A673 (cell line): ENCODE data around the gene AHCYL2. TPM values are rescaled to one million over a fixed set of nuclear protein-coding genes. Genes with fewer than 3 reads are reported as not detected.
"Not testable (repeated sequence)": the region's sequence is repeated elsewhere in the genome, so short reads cannot be mapped to it uniquely, and the experiment has no call there.

Source experiments
- BruUV-seq: library from RNA; stranded (reverse); fragments of 400-500 nt; replicated peaks from 2 replicates; lab custom pipeline; 2021; lab: Mats Ljungman, UMichigan
- CTCF ChIA-PET: fragments of 300-600 bp; sonication (Branson Sonifier 250); formaldehyde crosslinking; loops from one replicate; lab custom pipeline; 2022; ENCODE audit warnings: antibody characterized with exemption; lab: Charles Lee
- POLR2A ChIA-PET: fragments of 300-600 bp; sonication (Branson Sonifier 250); formaldehyde crosslinking; loops from one replicate; lab custom pipeline; 2022; ENCODE audit warnings: antibody characterized with exemption; ENCODE audit not compliant: low non-redundant PET; lab: Charles Lee
- DNase-seq: peaks from one replicate; pipeline ENCODE4 v3.0.0-alpha.2; 2015; ENCODE audit warnings: low spot score
- H3K27ac ChIP-seq: fragments of 200-600 bp; sonication (generic); 2 replicates; pipeline ENCODE4 v1.5.1; 2016; ENCODE audit warnings: mixed run types, low read depth, mild to moderate bottlenecking, mixed read lengths, antibody characterized with exemption, low read length; ENCODE audit not compliant: poor library complexity, severe bottlenecking
- H3K27me3 ChIP-seq: fragments of 200-600 bp; sonication (generic); replicated peaks from 2 replicates; pipeline ENCODE4 v1.6.1; 2017; ENCODE audit warnings: mixed run types, low read depth, mild to moderate bottlenecking, mixed read lengths, antibody characterized with exemption, low read length; ENCODE audit not compliant: insufficient read depth, poor library complexity
- H3K36me3 ChIP-seq: fragments of 200-600 bp; sonication (generic); 2 replicates; pipeline ENCODE4 v1.6.1; 2016; ENCODE audit warnings: mixed run types, mild to moderate bottlenecking, mixed read lengths, antibody characterized with exemption, low read length; ENCODE audit not compliant: insufficient read depth, poor library complexity, severe bottlenecking
- H3K4me1 ChIP-seq: fragments of 200-600 bp; sonication (generic); 2 replicates; pipeline ENCODE4 v1.6.1; 2017; ENCODE audit warnings: mixed run types, mild to moderate bottlenecking, mixed read lengths, antibody characterized with exemption, low read length; ENCODE audit not compliant: insufficient read depth, poor library complexity, severe bottlenecking
- H3K4me3 ChIP-seq: fragments of 200-600 bp; sonication (generic); 2 replicates; pipeline ENCODE4 v1.5.1; 2016; ENCODE audit warnings: low read depth, mixed run types, mild to moderate bottlenecking, mixed read lengths, low read length; ENCODE audit not compliant: poor library complexity, severe bottlenecking
- H3K9me3 ChIP-seq: fragments of 200-600 bp; sonication (generic); 2 replicates; pipeline ENCODE4 v1.6.1; 2016; ENCODE audit warnings: mixed run types, low read depth, mild to moderate bottlenecking, mixed read lengths, antibody characterized with exemption, low read length; ENCODE audit not compliant: poor library complexity, severe bottlenecking
- CTCF ChIP-seq: fragments of 300-800, 200-600 bp; sonication (generic); conservative IDR thresholded peaks from 2 replicates; pipeline ENCODE4 v1.5.1; 2017; ENCODE audit warnings: low read depth, mild to moderate bottlenecking, antibody characterized with exemption, low read length, moderate library complexity, mixed read lengths
- EZH2 ChIP-seq: fragments of 200-600 bp; sonication (generic); IDR thresholded peaks from 2 replicates; pipeline ENCODE4 v1.6.1; 2017; ENCODE audit warnings: borderline replicate concordance, low read depth, mild to moderate bottlenecking, mixed read lengths, antibody characterized with exemption, low read length; ENCODE audit not compliant: poor library complexity, severe bottlenecking
- intact Hi-C: fragments of 100-400 bp; cut with micrococcal nuclease; formaldehyde crosslinking; loops from one replicate; pipeline ENCODE4 v1.10.0; 2022; ENCODE audit not compliant: unreplicated experiment
- total RNA-seq: library from RNA; stranded (reverse); gene quantifications from 2 replicates; pipeline ENCODE4 v1.2.3, GENCODE V29; 2021

Gene AHCYL2
- total RNA-seq, 1 experiment from 2014 or later: 35.2 TPM

GRCh38 chr7:129348023-129348740 is 123.4 kb downstream of the AHCYL2 start:
- CTCF ChIA-PET: no interaction called here
- H3K4me1 ChIP-seq: no peaks in the 10 kb centered on the region
- intact Hi-C loops: no loop called here
- H3K36me3 ChIP-seq: no peaks in the 10 kb centered on the region
- TF ChIP-seq EZH2: no peak
- no peak for TF ChIP-seq CTCF
- no peak overlapping the region for H3K27ac ChIP-seq
- BruUV-seq: no TSS peak
- POLR2A ChIA-PET: no interaction called here
- H3K4me3 ChIP-seq: no peak overlapping the region
- H3K27me3 ChIP-seq: no peaks in the 10 kb centered on the region
- no peak for DNase-seq
- no peaks in the 10 kb centered on the region for H3K9me3 ChIP-seq

GRCh38 chr7:129351320-129351719 is 126.5 kb downstream of the AHCYL2 start:
- no TSS peak for BruUV-seq
- CTCF ChIA-PET: no interaction called here
- Histone ChIP-seq H3K36me3 (no peaks in the 10 kb centered on the region), H3K9me3 (no peaks in the 10 kb centered on the region), H3K4me3 (no peak overlapping the region), H3K27ac (no peak overlapping the region), H3K27me3 (no peaks in the 10 kb centered on the region), H3K4me1 (peaks cover 4% of the 10 kb centered on the region)
- intact Hi-C loops: no loop called here
- no peak for TF ChIP-seq EZH2
- no peak for TF ChIP-seq CTCF
- DNase-seq: no peak
- POLR2A ChIA-PET: no interaction called here

GRCh38 chr7:129353104-129353503 is 128.3 kb downstream of the AHCYL2 start:
- H3K4me1 ChIP-seq, H3K36me3 ChIP-seq, intact Hi-C loops, H3K4me3 ChIP-seq, BruUV-seq, POLR2A ChIA-PET, CTCF ChIA-PET, H3K9me3 ChIP-seq, DNase-seq, H3K27me3 ChIP-seq, H3K27ac ChIP-seq: not testable (repeated sequence)
